WTC11 (cell line): ENCODE measurements around the gene SESTD1. TPM values are rescaled to one million over a fixed set of nuclear protein-coding genes. Genes with fewer than 3 reads are reported as not detected.

Experiments used
- ATAC-seq: fragments of 200-7000 bp; cut with Tn5 transposase; 2 replicates; pipeline ENCODE4 v1.10.0; 2021; ENCODE audit warnings: mild to moderate bottlenecking, moderate library complexity
- CTCF ChIA-PET: fragments of 300-600 bp; sonication (Branson Sonifier 250); formaldehyde crosslinking; loops from one replicate; lab custom pipeline; 2021; ENCODE audit warnings: antibody characterized with exemption; lab: Charles Lee
- POLR2A ChIA-PET: fragments of 350-600 bp; sonication (Branson Sonifier 250); formaldehyde crosslinking; loops from one replicate; lab custom pipeline; 2021; ENCODE audit warnings: antibody characterized with exemption; lab: Charles Lee
- DNase-seq: peaks from one replicate; pipeline ENCODE4 v3.0.0; 2021; ENCODE audit warnings: low spot score
- H3K27ac Mint-ChIP-seq: 2 replicates; pipeline ENCODE4 v1.8.0; 2021; ENCODE audit warnings: mixed read lengths
- H3K27me3 Mint-ChIP-seq: 2 replicates; pipeline ENCODE4 v1.8.0; 2021; ENCODE audit warnings: low read depth, mild to moderate bottlenecking, moderate library complexity, mixed read lengths
- H3K36me3 Mint-ChIP-seq: 2 replicates; pipeline ENCODE4 v1.8.0; 2021; ENCODE audit warnings: mixed read lengths
- H3K4me1 Mint-ChIP-seq: 2 replicates; pipeline ENCODE4 v1.8.0; 2022; ENCODE audit warnings: mixed read lengths
- H3K4me3 Mint-ChIP-seq: 2 replicates; pipeline ENCODE4 v1.8.0; 2021; ENCODE audit warnings: mild to moderate bottlenecking, moderate library complexity, mixed read lengths
- H3K9me3 Mint-ChIP-seq: 2 replicates; pipeline ENCODE4 v1.8.0; 2021; ENCODE audit warnings: mixed read lengths
- AFF4 ChIP-seq: sonication (generic); formaldehyde crosslinking; IDR thresholded peaks from 2 replicates; pipeline ENCODE4 v1.8.1; 2023; ENCODE audit warnings: mild to moderate bottlenecking, missing genetic modification reagents, borderline replicate concordance
- AR ChIP-seq: fragments of 250-450 bp; sonication (Bioruptor Pico); IDR thresholded peaks from 2 replicates; pipeline ENCODE4 v1.9.0; 2021; ENCODE audit warnings: mild to moderate bottlenecking
- ATF1 ChIP-seq: sonication (generic); formaldehyde crosslinking; IDR thresholded peaks from 2 replicates; pipeline ENCODE4 v1.8.1; 2023; ENCODE audit warnings: mild to moderate bottlenecking, moderate library complexity, missing genetic modification reagents
- EMX1 ChIP-seq: fragments of 250-450 bp; sonication (Bioruptor Pico); IDR thresholded peaks from 2 replicates; pipeline ENCODE4 v1.8.0; 2021; ENCODE audit warnings: mild to moderate bottlenecking
- FOXJ3 ChIP-seq: sonication (generic); formaldehyde crosslinking; IDR thresholded peaks from 2 replicates; pipeline ENCODE4 v1.9.0; 2021; ENCODE audit warnings: missing genetic modification reagents, mild to moderate bottlenecking, borderline replicate concordance
- GABPB1 ChIP-seq: sonication (generic); formaldehyde crosslinking; IDR thresholded peaks from 2 replicates; pipeline ENCODE4 v1.8.1; 2023; ENCODE audit warnings: mild to moderate bottlenecking, missing genetic modification reagents
- GRHL2 ChIP-seq: fragments of 250-450 bp; sonication (Bioruptor Pico); IDR thresholded peaks from 2 replicates; pipeline ENCODE4 v1.8.0; 2022; ENCODE audit warnings: mild to moderate bottlenecking, moderate library complexity; ENCODE audit not compliant: insufficient replicate concordance, severe bottlenecking
- JUN ChIP-seq: sonication (generic); formaldehyde crosslinking; IDR thresholded peaks from 2 replicates; pipeline ENCODE4 v1.8.0; 2023; ENCODE audit warnings: mild to moderate bottlenecking, missing genetic modification reagents
- MYBL2 ChIP-seq: sonication (generic); formaldehyde crosslinking; IDR thresholded peaks from 2 replicates; pipeline ENCODE4 v1.8.1; 2023; ENCODE audit warnings: mild to moderate bottlenecking, moderate library complexity, missing genetic modification reagents
- NR1H2 ChIP-seq: sonication (generic); formaldehyde crosslinking; IDR thresholded peaks from 2 replicates; pipeline ENCODE4 v1.9.0; 2021; ENCODE audit warnings: mild to moderate bottlenecking, moderate library complexity, missing genetic modification reagents
- OVOL2 ChIP-seq: fragments of 250-450 bp; sonication (Bioruptor Pico); IDR thresholded peaks from 2 replicates; pipeline ENCODE4 v1.9.0; 2021; ENCODE audit warnings: mild to moderate bottlenecking, borderline replicate concordance
- SMAD4 ChIP-seq: sonication (generic); formaldehyde crosslinking; IDR thresholded peaks from 2 replicates; pipeline ENCODE4 v1.8.0; 2022; ENCODE audit warnings: mild to moderate bottlenecking, missing genetic modification reagents
- SOX15 ChIP-seq: fragments of 250-450 bp; sonication (Bioruptor Pico); IDR thresholded peaks from 2 replicates; pipeline ENCODE4 v1.9.0; 2021; ENCODE audit warnings: mild to moderate bottlenecking
- ZNF263 ChIP-seq: sonication (generic); formaldehyde crosslinking; IDR thresholded peaks from 2 replicates; pipeline ENCODE4 v1.8.1; 2022; ENCODE audit warnings: low read depth, mild to moderate bottlenecking, moderate library complexity, missing genetic modification reagents
- ZNF281 ChIP-seq: sonication (generic); formaldehyde crosslinking; IDR thresholded peaks from 2 replicates; pipeline ENCODE4 v1.8.0; 2023; ENCODE audit warnings: mild to moderate bottlenecking, missing genetic modification reagents
- ZNF423 ChIP-seq: fragments of 250-450 bp; sonication (Bioruptor Pico); IDR thresholded peaks from 2 replicates; pipeline ENCODE4 v2.1.2; 2022; ENCODE audit warnings: mild to moderate bottlenecking, moderate library complexity
- total RNA-seq: library from RNA; stranded (reverse); gene quantifications from 3 replicates; pipeline ENCODE4 v1.2.3, GENCODE V29; 2021
- TF ChIP-seq, protein P1 (sequence below): fragments of 250-450 bp; sonication (Bioruptor Pico); IDR thresholded peaks from 2 replicates; pipeline ENCODE4 v1.9.0; 2021; ENCODE audit warnings: mild to moderate bottlenecking
- TF ChIP-seq, protein P2 (sequence below): sonication (generic); formaldehyde crosslinking; IDR thresholded peaks from 2 replicates; pipeline ENCODE4 v1.8.1; 2022; ENCODE audit warnings: low read depth, mild to moderate bottlenecking, moderate library complexity, missing genetic modification reagents, borderline replicate concordance

SESTD1 gene
- total RNA-seq, 1 experiment from 2014 or later, result 59.9 TPM

DNA sequence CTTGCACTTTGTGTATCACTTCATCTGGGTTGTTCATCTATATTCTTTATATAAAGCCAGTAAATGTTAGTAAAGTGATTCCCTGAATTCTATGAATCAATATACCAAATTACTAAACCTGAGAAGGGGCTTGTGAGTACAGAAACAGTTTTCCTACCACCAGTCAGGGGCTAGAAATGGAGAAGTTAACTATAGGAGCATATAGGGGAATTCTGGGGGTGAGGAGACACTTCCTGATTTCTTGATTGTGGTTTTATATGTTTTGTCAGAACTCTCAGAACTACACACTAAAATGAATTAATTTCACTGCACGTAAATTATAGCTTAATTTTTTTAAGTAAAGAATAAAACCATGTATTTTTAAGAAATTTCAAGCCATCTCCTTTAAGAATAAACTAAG lies 93.7 kb downstream of the SESTD1 start:
- H3K9me3 Mint-ChIP-seq, result peaks cover 7% of the 10 kb centered on the region
- TF ChIP-seq GABPB1 (CRISPR knock-in tag) (no peak), NR1H2 (CRISPR knock-in tag) (no peak), ZNF263 (CRISPR knock-in tag) (no peak), ZNF281 (CRISPR knock-in tag) (no peak), OVOL2 (CRISPR knock-in tag) (no peak), FOXJ3 (CRISPR knock-in tag) (no peak), ZNF423 (no peak), EMX1 (CRISPR knock-in tag) (no peak), ATF1 (CRISPR knock-in tag) (no peak), AFF4 (no peak), AR (CRISPR knock-in tag) (no peak), JUN (CRISPR knock-in tag) (no peak), MYBL2 (CRISPR knock-in tag) (no peak), SOX15 (CRISPR knock-in tag) (no peak), GRHL2 (no peak), SMAD4 (no peak)
- TF ChIP-seq, protein P1, sequence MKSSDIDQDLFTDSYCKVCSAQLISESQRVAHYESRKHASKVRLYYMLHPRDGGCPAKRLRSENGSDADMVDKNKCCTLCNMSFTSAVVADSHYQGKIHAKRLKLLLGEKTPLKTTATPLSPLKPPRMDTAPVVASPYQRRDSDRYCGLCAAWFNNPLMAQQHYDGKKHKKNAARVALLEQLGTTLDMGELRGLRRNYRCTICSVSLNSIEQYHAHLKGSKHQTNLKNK (CRISPR knock-in tag), result no peak
- TF ChIP-seq, protein P2, sequence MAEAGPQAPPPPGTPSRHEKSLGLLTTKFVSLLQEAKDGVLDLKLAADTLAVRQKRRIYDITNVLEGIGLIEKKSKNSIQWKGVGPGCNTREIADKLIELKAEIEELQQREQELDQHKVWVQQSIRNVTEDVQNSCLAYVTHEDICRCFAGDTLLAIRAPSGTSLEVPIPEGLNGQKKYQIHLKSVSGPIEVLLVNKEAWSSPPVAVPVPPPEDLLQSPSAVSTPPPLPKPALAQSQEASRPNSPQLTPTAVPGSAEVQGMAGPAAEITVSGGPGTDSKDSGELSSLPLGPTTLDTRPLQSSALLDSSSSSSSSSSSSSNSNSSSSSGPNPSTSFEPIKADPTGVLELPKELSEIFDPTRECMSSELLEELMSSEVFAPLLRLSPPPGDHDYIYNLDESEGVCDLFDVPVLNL (CRISPR knock-in tag), result no peak
- H3K4me1 Mint-ChIP-seq, result peaks cover 23% of the 10 kb centered on the region
- ChIA-PET POLR2A (no interaction called here), CTCF (no interaction called here)
- H3K4me3 Mint-ChIP-seq, result no peak overlapping the region
- H3K36me3 Mint-ChIP-seq, result peaks cover 8% of the 10 kb centered on the region
- no peak for DNase-seq
- H3K27ac Mint-ChIP-seq, result no peak overlapping the region
- no peaks in the 10 kb centered on the region for H3K27me3 Mint-ChIP-seq
- ATAC-seq, result no peak
